Activated CD8-positive, alpha-beta memory T cell treated with anti-CD3 and anti-CD28 coated beads, Interleukin-2, amount 50 U/mL, for 24 hours (primary cell): Measurements from ENCODE around the gene ATG101.

ENCODE experiments used
- DNase-seq: peaks from one replicate; pipeline ENCODE4 v3.0.0-alpha.2; 2020; ENCODE audit errors: extremely low read depth

Gene ATG101

GRCh38 chr12:52079576-52080402, 10.0 kb downstream of the ATG101 start, which contains the start of gene SMIM41:
SMIM41 (plus strand) TSS chr12:52079704; CDS start chr12:52079780, 76 bp downstream.
- no peak for DNase-seq

- no peak for DNase-seq
These were observed 10.8 kb downstream of the ATG101 start for GRCh38 chr12:52080403-52081251.

- DNase-seq, result no peak
These were observed 11.5 kb downstream of the ATG101 start for GRCh38 chr12:52081263-52081733.

- DNase-seq, result no peak
These were observed 12.4 kb downstream of the ATG101 start for GRCh38 chr12:52082026-52082668.

GRCh38 chr12:52082669-52082987, 12.8 kb downstream of the ATG101 start:
- no peak for DNase-seq

- DNase-seq, result peak; percentile 26
These were observed 13.3 kb downstream of the ATG101 start for GRCh38 chr12:52082988-52083637.

- DNase-seq, result no peak
These were observed 13.8 kb downstream of the ATG101 start for GRCh38 chr12:52083638-52083996.

- DNase-seq, result no peak
These were observed 14.9 kb downstream of the ATG101 start for GRCh38 chr12:52084491-52085231.

- DNase-seq, result no peak
These were observed 16.0 kb downstream of the ATG101 start for GRCh38 chr12:52085682-52086180.

GRCh38 chr12:52086366-52086765, 16.6 kb downstream of the ATG101 start:
- no peak for DNase-seq

GRCh38 chr12:52086944-52087835, 17.4 kb downstream of the ATG101 start:
- no peak for DNase-seq

- DNase-seq, result no peak
These were observed 18.4 kb downstream of the ATG101 start for GRCh38 chr12:52087961-52088820.

- DNase-seq, result no peak
These were observed 19.7 kb downstream of the ATG101 start for GRCh38 chr12:52089491-52089890.

- DNase-seq, result no peak
These were observed 20.5 kb downstream of the ATG101 start for GRCh38 chr12:52090291-52090690.

- DNase-seq, result no peak
These were observed 21.3 kb downstream of the ATG101 start for GRCh38 chr12:52091061-52091460.

GRCh38 chr12:52091869-52092268, 22.1 kb downstream of the ATG101 start:
- no peak for DNase-seq

- DNase-seq, result no peak
These were observed 23.6 kb downstream of the ATG101 start for GRCh38 chr12:52093346-52093745.

GRCh38 chr12:52096332-52097044, 26.7 kb downstream of the ATG101 start:
- DNase-seq, result no peak
